ENCODE results near the gene TCERG1L.

The TCERG1L gene

DNA sequence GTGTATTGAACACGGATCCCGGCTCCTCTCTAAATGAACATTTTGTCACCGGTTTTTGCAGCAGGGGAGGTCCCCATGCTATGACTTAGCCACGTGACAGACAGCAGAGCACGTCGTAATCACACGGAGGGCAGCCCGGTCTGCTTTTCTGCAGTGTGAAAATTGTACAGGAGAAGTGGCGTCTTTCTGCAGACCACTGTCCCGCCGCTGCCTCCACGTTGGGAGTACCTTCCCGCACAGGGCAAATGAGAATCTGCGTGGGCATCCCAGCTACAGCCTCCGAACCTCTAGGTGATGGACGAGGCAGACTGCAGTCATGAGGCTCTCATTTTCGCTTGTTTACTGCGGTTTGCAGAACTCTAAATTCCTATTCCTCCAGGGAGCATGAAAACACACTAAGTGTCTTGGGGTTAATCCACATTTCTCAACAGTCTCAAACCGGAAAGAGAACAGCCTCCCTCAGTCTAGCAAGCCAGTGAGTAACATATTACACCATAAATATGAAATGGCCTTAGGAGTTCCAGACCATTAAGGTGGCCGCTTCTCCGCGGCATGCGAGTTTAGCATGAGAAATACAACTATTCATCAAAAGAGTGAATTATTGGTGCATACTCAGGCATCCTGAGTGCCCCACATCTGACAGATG, 89.8 kb downstream of the TCERG1L start:
- no peak for DNase-seq

DNA sequence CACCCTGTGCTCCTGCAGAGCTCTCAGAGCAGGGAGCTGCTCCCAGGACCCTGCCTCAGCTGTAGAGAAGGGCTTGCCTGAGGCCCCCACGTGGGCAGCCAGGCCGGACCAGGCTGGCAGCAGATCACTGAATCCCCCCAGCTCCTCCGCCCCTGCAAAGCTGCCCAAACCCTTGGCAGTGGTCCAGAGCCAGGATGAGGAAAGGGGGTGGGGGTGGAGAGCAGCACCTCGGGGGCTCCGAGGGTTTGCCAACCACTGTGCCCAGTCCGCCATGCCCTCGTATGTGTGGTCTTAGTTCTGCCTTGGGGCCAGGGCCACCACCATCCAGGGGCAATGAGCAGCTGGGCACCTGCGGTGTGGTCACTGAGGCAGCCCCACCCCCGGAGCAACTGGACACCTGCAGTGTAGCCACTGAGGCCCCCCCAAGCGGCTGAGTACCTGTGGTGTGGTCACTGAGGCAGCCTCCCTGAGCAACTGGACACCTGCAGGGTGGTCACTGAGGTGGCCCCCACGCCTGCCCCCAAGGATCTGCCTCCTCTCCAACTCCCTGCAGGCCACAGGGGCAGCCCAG, 90.8 kb downstream of the TCERG1L start:
- no peak for DNase-seq

- no peak for DNase-seq
Measured at GRCh38 chr10:131219955-131220489, 91.5 kb downstream of the TCERG1L start.

DNA sequence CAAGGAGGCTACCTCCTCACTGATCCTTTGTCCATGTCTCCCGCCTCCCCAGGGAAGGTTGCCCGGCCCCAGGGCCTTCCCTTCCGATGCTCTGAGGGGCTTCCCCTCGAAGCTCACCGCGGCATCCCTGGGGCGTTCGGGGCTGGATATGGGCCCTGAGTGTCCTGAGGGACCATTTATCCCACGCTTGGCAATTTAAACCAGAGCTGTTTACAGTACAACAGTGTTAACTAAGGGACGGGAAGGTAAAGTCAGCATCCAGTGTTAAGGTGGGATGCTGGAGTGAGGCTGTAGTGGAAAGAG, 92.0 kb downstream of the TCERG1L start:
- no peak for DNase-seq

DNA sequence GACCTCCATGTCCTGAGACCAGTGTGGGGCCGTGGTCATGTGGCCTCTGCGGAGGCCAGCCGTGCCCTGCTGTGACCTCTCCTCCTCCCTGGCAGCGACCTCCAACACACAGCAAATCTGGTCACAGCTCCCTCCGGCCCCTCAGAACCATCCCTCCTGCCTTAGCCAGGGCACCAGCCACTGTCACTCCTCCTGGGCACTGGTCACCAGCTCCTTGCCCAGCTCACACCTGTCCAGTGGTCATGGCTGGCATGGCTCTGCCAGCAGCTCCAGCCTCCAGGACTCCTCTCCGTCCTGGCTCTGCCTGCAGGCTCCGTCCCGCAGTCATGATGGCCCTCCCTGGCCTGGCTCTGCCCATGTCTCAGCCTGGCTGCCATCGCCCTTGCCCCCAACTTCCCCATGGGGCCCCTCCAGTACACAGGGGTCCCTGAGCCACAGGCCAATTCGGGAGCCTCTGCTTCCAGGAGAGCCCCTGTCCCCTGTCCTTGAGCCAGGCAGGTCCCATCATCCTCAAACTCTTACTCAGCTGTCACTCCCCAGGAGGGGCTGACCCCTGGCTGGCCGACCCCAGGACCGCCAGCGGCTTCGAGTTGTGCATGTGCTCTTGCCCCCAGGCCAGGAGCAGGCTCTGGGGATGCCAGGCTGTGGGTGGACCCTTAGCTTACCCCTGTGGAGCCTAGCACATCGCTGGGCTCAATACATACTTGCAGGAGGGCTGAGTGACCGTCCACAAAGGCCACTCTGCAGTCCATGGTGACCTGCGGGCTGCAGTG, 92.5 kb downstream of the TCERG1L start:
- DNase-seq, result no peak

GRCh38 chr10:131216681-131217230, 94.8 kb downstream of the TCERG1L start:
- DNase-seq, result no peak

- DNase-seq, result no peak
Measured at GRCh38 chr10:131215776-131216175, 95.7 kb downstream of the TCERG1L start.

GRCh38 chr10:131214521-131215244, 96.8 kb downstream of the TCERG1L start:
- DNase-seq, result no peak

- no peak for DNase-seq
Measured at GRCh38 chr10:131213741-131214505, 97.6 kb downstream of the TCERG1L start.

GRCh38 chr10:131212763-131213325, 98.7 kb downstream of the TCERG1L start:
- no peak for DNase-seq

- DNase-seq, result no peak
Measured at GRCh38 chr10:131211965-131212619, 99.4 kb downstream of the TCERG1L start.

- DNase-seq, result no peak
Measured at GRCh38 chr10:131211559-131211958, 100.0 kb downstream of the TCERG1L start.

- DNase-seq, result no peak
Measured at GRCh38 chr10:131211146-131211545, 100.4 kb downstream of the TCERG1L start.

DNA sequence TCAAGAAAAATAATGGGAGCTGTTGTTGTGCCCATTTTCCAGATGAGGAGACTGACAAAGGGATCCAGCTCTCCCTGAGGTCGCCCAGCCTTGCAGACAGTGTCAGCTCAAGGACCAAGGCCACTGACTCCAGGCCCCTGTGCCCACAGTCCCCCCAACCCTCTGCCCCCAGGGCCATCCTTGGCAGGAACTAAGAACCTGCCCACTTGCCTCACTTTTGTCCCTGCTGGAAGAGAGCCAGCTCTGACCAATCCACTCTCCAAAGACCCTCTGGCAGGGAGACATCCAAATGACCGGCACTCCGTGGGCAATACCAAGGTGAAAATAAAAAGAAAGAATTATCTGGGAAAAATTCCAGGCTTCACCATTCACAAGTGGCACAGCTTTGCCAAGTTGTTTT, 101.3 kb downstream of the TCERG1L start:
- DNase-seq, result no peak

GRCh38 chr10:131207584-131208532, 103.7 kb downstream of the TCERG1L start:
- no peak for DNase-seq

DNA sequence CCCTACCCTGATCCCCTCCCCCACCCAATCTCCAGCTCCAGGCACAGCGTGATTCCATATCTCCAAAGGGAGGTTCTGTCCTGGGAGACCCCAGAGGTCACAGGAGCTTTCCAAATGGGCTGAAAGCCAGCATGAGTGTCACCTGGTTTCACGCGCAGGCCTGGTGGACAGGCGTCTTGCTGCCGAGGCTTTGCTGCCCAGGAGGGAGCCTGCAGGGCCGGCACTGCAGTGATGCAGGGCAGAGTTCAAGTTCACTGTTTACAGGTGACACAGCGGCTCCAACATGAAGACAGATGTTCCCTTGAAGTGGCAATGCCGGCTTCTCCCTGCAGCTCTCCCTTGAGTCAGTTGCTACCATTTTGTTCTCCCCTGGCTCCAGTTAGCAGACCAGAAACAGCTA, 104.3 kb downstream of the TCERG1L start:
- no peak for DNase-seq

- DNase-seq, result no peak
Measured at GRCh38 chr10:131206111-131206995, 105.2 kb downstream of the TCERG1L start.

DNA sequence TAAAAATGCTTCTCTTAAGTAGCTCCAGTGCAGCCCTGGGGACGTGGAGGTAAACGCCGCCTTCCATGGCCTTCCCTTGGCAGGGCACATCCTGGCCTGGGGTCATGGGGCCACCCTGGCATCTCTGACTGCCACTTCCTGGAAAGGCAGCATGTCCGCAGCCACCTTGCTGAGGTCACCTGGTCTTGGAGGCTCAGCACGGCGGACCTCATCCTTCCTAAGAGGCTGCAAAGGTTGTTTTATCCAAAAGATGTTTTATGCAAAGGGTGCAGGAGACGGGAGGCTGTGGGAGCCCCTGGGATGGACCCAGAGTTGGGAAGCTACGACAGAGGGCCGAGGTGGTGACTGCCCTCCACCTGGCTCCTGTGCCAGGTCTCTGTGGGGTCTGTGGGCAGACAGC, 106.0 kb downstream of the TCERG1L start:
- no peak for DNase-seq
